PC-9 (cell line): ENCODE results near the gene CNGA2. TPM values are rescaled to one million over a fixed set of nuclear protein-coding genes. Genes with fewer than 3 reads are reported as not detected.

Source experiments
- BruUV-seq: library from RNA; stranded (reverse); fragments of 400-500 nt; replicated peaks from 2 replicates; lab custom pipeline; 2021; lab: Mats Ljungman, UMichigan
- CTCF ChIA-PET: fragments of 300-600 bp; sonication (Branson Sonifier 250); formaldehyde crosslinking; loops from one replicate; lab custom pipeline; 2022; ENCODE audit warnings: antibody characterized with exemption; lab: Charles Lee
- POLR2A ChIA-PET: fragments of 300-600 bp; sonication (Branson Sonifier 250); formaldehyde crosslinking; loops from one replicate; lab custom pipeline; 2022; ENCODE audit warnings: antibody characterized with exemption; ENCODE audit not compliant: unreplicated experiment; lab: Charles Lee
- DNase-seq, 2 experiments: peaks; one replicate each; pipeline versions ENCODE4 v3.0.0 to v3.0.0-alpha.2; 2015 to 2022; ENCODE audit warnings: mixed read lengths in 1 of 2
- H2AFZ ChIP-seq: fragments of 200-600 bp; sonication (generic); 2 replicates; pipeline ENCODE4 v1.8.1; 2017; ENCODE audit warnings: antibody characterized with exemption
- H3F3A ChIP-seq: fragments of 200-600 bp; sonication (generic); 2 replicates; pipeline ENCODE4 v1.8.1; 2017; ENCODE audit warnings: antibody characterized with exemption, mild to moderate bottlenecking, low read depth; ENCODE audit not compliant: insufficient read depth
- H3K27ac ChIP-seq: fragments of 200-600 bp; sonication (generic); 2 replicates; pipeline ENCODE4 v1.6.1; 2016; ENCODE audit warnings: mixed run types
- H3K27me3 ChIP-seq: fragments of 200-600 bp; sonication (generic); 2 replicates; pipeline ENCODE4 v1.6.1; 2016; ENCODE audit warnings: low read depth, mixed run types; ENCODE audit not compliant: insufficient read depth
- H3K36me3 ChIP-seq: fragments of 200-600 bp; sonication (generic); 2 replicates; pipeline ENCODE4 v1.6.1; 2016; ENCODE audit warnings: low read depth, mixed run types
- H3K4me1 ChIP-seq: fragments of 200-600 bp; sonication (generic); replicated peaks from 2 replicates; pipeline ENCODE4 v1.6.1; 2016; ENCODE audit warnings: mixed run types; ENCODE audit not compliant: insufficient read depth
- H3K4me2 ChIP-seq: fragments of 200-600 bp; sonication (generic); 2 replicates; pipeline ENCODE4 v1.6.1; 2017; ENCODE audit warnings: mixed run types
- H3K4me3 ChIP-seq: fragments of 200-600 bp; sonication (generic); 2 replicates; pipeline ENCODE4 v1.6.1; 2016; ENCODE audit warnings: mixed run types
- H3K79me2 ChIP-seq: fragments of 200-600 bp; sonication (generic); 2 replicates; pipeline ENCODE4 v1.6.1; 2017; ENCODE audit warnings: low read depth, mixed run types
- H3K9me2 ChIP-seq: fragments of 200-600 bp; sonication (generic); 2 replicates; pipeline ENCODE4 v1.8.1; 2017; ENCODE audit warnings: mild to moderate bottlenecking; ENCODE audit not compliant: insufficient read depth
- H3K9me3 ChIP-seq: fragments of 200-600 bp; sonication (generic); 2 replicates; pipeline ENCODE4 v1.8.1; 2016; ENCODE audit warnings: low read depth; ENCODE audit not compliant: insufficient read depth
- H4K20me1 ChIP-seq: fragments of 200-600 bp; sonication (generic); 2 replicates; pipeline ENCODE4 v1.8.1; 2017; ENCODE audit not compliant: insufficient read depth
- CTCF ChIP-seq: fragments of 200-600 bp; sonication (generic); conservative IDR thresholded peaks from 2 replicates; pipeline ENCODE4 v1.6.1; 2017; ENCODE audit warnings: mixed run types, antibody characterized with exemption, mild to moderate bottlenecking, moderate library complexity
- EZH2 ChIP-seq: fragments of 200-600 bp; sonication (generic); IDR thresholded peaks from 2 replicates; pipeline ENCODE4 v1.8.0; 2017; ENCODE audit warnings: antibody characterized with exemption, low read depth
- intact Hi-C: fragments of 100-400 bp; cut with micrococcal nuclease; formaldehyde crosslinking; loops from one replicate; pipeline ENCODE4 v1.10.0; 2022; ENCODE audit not compliant: unreplicated experiment
- total RNA-seq: library from RNA; stranded (reverse); gene quantifications from 2 replicates; pipeline ENCODE4 v1.2.3, GENCODE V29; 2021

The CNGA2 gene
- total RNA-seq, 1 experiment from 2014 or later = not detected

DNA sequence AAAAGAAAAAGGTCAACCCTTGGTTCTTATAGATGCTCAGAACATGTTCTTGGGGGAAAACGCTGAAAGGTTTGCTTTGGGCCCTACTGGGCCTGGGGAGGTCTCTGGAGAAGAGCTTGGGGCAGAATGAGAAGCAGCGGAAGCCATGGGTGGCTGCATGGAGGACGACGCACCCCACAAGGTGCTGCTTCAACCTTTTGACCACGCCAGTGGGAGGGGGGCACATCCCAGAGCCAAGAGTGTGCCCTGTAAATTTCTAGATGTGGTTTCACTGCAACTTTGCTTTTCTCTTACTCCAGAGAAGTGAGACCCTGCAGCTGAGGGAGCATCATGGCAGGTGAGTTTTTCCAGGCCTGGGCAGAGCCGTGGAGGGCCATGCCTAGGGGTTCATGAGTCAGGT lies 36.1 kb upstream of the CNGA2 start:
- TF ChIP-seq CTCF (no peak), EZH2 (no peak)
- Histone ChIP-seq H3K9me2 (no peaks in the 10 kb centered on the region), H3K4me2 (no peak overlapping the region), H3F3A (no peaks in the 10 kb centered on the region), H4K20me1 (no peaks in the 10 kb centered on the region), H3K4me3 (no peak overlapping the region), H3K27me3 (peaks cover 80% of the 10 kb centered on the region), H2AFZ (no peak overlapping the region), H3K4me1 (no peaks in the 10 kb centered on the region), H3K36me3 (no peaks in the 10 kb centered on the region), H3K27ac (no peak overlapping the region), H3K79me2 (no peaks in the 10 kb centered on the region), H3K9me3 (no peaks in the 10 kb centered on the region)
- CTCF ChIA-PET = no interaction called here
- BruUV-seq = no TSS peak
- POLR2A ChIA-PET = no interaction called here
- intact Hi-C loops = no loop called here
- DNase-seq = no peak

- no peaks in the 10 kb centered on the region for H3F3A ChIP-seq
- ChIA-PET CTCF (no interaction called here), POLR2A (no interaction called here)
- H4K20me1 ChIP-seq = no peaks in the 10 kb centered on the region
- no peak for DNase-seq
- H3K9me3 ChIP-seq = no peaks in the 10 kb centered on the region
- H3K79me2 ChIP-seq = no peaks in the 10 kb centered on the region
- H2AFZ ChIP-seq = no peak overlapping the region
- peaks cover 79% of the 10 kb centered on the region for H3K27me3 ChIP-seq
- intact Hi-C loops = no loop called here
- no peak overlapping the region for H3K27ac ChIP-seq
- H3K4me2 ChIP-seq = no peak overlapping the region
- no peaks in the 10 kb centered on the region for H3K9me2 ChIP-seq
- H3K4me1 ChIP-seq = no peaks in the 10 kb centered on the region
- no peak for TF ChIP-seq EZH2
- no peak for TF ChIP-seq CTCF
- H3K4me3 ChIP-seq = no peak overlapping the region
- H3K36me3 ChIP-seq = no peaks in the 10 kb centered on the region
- no TSS peak for BruUV-seq
These were observed 34.8 kb upstream of the CNGA2 start for GRCh38 chrX:151699746-151700145.

DNA sequence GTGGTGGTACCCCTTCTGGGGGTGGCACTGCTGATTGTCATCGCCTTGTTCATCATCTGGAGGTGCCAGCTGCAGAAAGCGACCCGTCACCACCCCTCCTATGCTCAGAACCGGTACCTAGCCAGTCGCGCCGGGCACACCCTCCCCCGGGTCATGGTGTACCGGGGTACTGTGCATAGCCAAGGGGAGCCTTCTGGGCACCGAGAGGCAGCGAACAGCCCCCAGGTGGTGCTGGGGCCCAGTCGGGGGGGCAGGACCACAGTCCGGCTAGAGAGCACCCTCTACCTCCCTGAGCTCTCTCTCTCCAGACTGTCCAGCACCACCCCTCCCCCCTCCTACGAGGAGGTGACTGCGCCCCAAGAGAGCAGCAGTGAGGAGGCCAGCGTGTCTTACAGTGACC lies 34.0 kb upstream of the CNGA2 start:
- Histone ChIP-seq H3F3A (no peaks in the 10 kb centered on the region), H3K4me3 (no peak overlapping the region), H4K20me1 (no peaks in the 10 kb centered on the region), H3K4me2 (no peak overlapping the region), H3K79me2 (no peaks in the 10 kb centered on the region), H3K9me3 (no peaks in the 10 kb centered on the region), H3K9me2 (no peaks in the 10 kb centered on the region), H3K27ac (no peak overlapping the region), H3K27me3 (peaks cover 87% of the 10 kb centered on the region), H3K36me3 (no peaks in the 10 kb centered on the region), H3K4me1 (no peaks in the 10 kb centered on the region), H2AFZ (no peak overlapping the region)
- ChIA-PET POLR2A (no interaction called here), CTCF (no interaction called here)
- intact Hi-C loops = no loop called here
- no peak for DNase-seq
- no peak for TF ChIP-seq CTCF
- TF ChIP-seq EZH2 = no peak
- no TSS peak for BruUV-seq
